NCI-H1092 (cell line): ENCODE data around the gene PIGM.
A peak's percentile ranks its signal among the peaks of the same experiment; 100 is the strongest.

Source experiments
- DNase-seq: peaks from one replicate; lab custom pipeline; 2025; lab: John Stamatoyannopoulos, UW

The PIGM gene

GRCh38 chr1:160022330-160023310, 9.2 kb downstream of the PIGM start:
- DNase-seq: no peak

GRCh38 chr1:160021376-160022074, 10.3 kb downstream of the PIGM start:
- DNase-seq: no peak

- no peak for DNase-seq
Observed at GRCh38 chr1:160020196-160020595, 11.6 kb downstream of the PIGM start.

GRCh38 chr1:160018900-160019299, 12.9 kb downstream of the PIGM start:
- no peak for DNase-seq

GRCh38 chr1:160018347-160018746, 13.4 kb downstream of the PIGM start:
- DNase-seq: no peak

- DNase-seq: no peak
Observed at GRCh38 chr1:160017592-160017991, 14.2 kb downstream of the PIGM start.

- no peak for DNase-seq
Observed at GRCh38 chr1:160011781-160012180, 20.0 kb downstream of the PIGM start.

- DNase-seq: no peak
Observed at GRCh38 chr1:160009801-160010200, 22.0 kb downstream of the PIGM start.

GRCh38 chr1:160009081-160009480, 22.7 kb downstream of the PIGM start:
- no peak for DNase-seq

GRCh38 chr1:160007577-160008200, 24.1 kb downstream of the PIGM start:
- DNase-seq: peak; percentile 44

- DNase-seq: peak; percentile 55
Observed at GRCh38 chr1:160006312-160006940, 25.4 kb downstream of the PIGM start.

GRCh38 chr1:160005070-160005469, 26.7 kb downstream of the PIGM start:
- DNase-seq: no peak

GRCh38 chr1:160004425-160004824, 27.4 kb downstream of the PIGM start:
- DNase-seq: no peak

- DNase-seq: no peak
Observed at GRCh38 chr1:160004001-160004400, 27.8 kb downstream of the PIGM start.

- no peak for DNase-seq
Observed at GRCh38 chr1:160001440-160001839, 30.4 kb downstream of the PIGM start.

- no peak for DNase-seq
Observed at GRCh38 chr1:159999204-159999603, 32.6 kb downstream of the PIGM start.

GRCh38 chr1:159996653-159997052, 35.1 kb downstream of the PIGM start:
- DNase-seq: no peak

GRCh38 chr1:159994896-159995295, 36.9 kb downstream of the PIGM start:
- no peak for DNase-seq

GRCh38 chr1:159993911-159994310, 37.9 kb downstream of the PIGM start:
- DNase-seq: no peak

GRCh38 chr1:159992161-159992560, 39.6 kb downstream of the PIGM start:
- DNase-seq: no peak

- DNase-seq: no peak
Observed at GRCh38 chr1:159991513-159991912, 40.3 kb downstream of the PIGM start.

GRCh38 chr1:159990005-159990404, 41.8 kb downstream of the PIGM start:
- no peak for DNase-seq
